ENCODE results near the gene NIPSNAP3A.

NIPSNAP3A gene

GRCh38 chr9:104774831-104775573 is 27.5 kb downstream of the NIPSNAP3A start:
- DNase-seq (ENCODE audit: low spot score): no peak

- DNase-seq (ENCODE audit: low spot score): no peak
These were observed 28.1 kb downstream of the NIPSNAP3A start for GRCh38 chr9:104775574-104775936.

- DNase-seq (ENCODE audit: low spot score): no peak
These were observed 28.5 kb downstream of the NIPSNAP3A start for GRCh38 chr9:104775976-104776375.

- DNase-seq (ENCODE audit: low spot score): no peak
These were observed 29.3 kb downstream of the NIPSNAP3A start for GRCh38 chr9:104776797-104777196.

GRCh38 chr9:104778802-104779201 is 31.3 kb downstream of the NIPSNAP3A start:
- DNase-seq (ENCODE audit: low spot score): no peak

- no peak for DNase-seq (ENCODE audit: low spot score)
These were observed 31.9 kb downstream of the NIPSNAP3A start for GRCh38 chr9:104779334-104779733.

- no peak for DNase-seq (ENCODE audit: low spot score)
These were observed 32.6 kb downstream of the NIPSNAP3A start for GRCh38 chr9:104779946-104780535.

GRCh38 chr9:104780796-104781395 is 33.4 kb downstream of the NIPSNAP3A start:
- peak; percentile 10 for DNase-seq (ENCODE audit: low spot score)

GRCh38 chr9:104783588-104783987 is 36.1 kb downstream of the NIPSNAP3A start:
- DNase-seq (ENCODE audit: low spot score): no peak

GRCh38 chr9:104784098-104784497 is 36.6 kb downstream of the NIPSNAP3A start:
- no peak for DNase-seq (ENCODE audit: low spot score)

- DNase-seq (ENCODE audit: low spot score): no peak
These were observed 38.8 kb downstream of the NIPSNAP3A start for GRCh38 chr9:104786293-104786692.

- no peak for DNase-seq (ENCODE audit: low spot score)
These were observed 40.0 kb downstream of the NIPSNAP3A start for GRCh38 chr9:104787306-104788015.

- no peak for DNase-seq (ENCODE audit: low spot score)
These were observed 40.8 kb downstream of the NIPSNAP3A start for GRCh38 chr9:104788251-104788650.

GRCh38 chr9:104794070-104794469 is 46.6 kb downstream of the NIPSNAP3A start:
- DNase-seq (ENCODE audit: low spot score): no peak

GRCh38 chr9:104795082-104795481 is 47.6 kb downstream of the NIPSNAP3A start:
- DNase-seq (ENCODE audit: low spot score): no peak

- DNase-seq (ENCODE audit: low spot score): no peak
These were observed 48.4 kb downstream of the NIPSNAP3A start for GRCh38 chr9:104795857-104796256.

- no peak for DNase-seq (ENCODE audit: low spot score)
These were observed 50.9 kb downstream of the NIPSNAP3A start for GRCh38 chr9:104798209-104798995.

- DNase-seq (ENCODE audit: low spot score): no peak
These were observed 52.7 kb downstream of the NIPSNAP3A start for GRCh38 chr9:104800068-104800785.

- DNase-seq (ENCODE audit: low spot score): no peak
These were observed 54.6 kb downstream of the NIPSNAP3A start for GRCh38 chr9:104802110-104802509.

- DNase-seq (ENCODE audit: low spot score): no peak
These were observed 55.4 kb downstream of the NIPSNAP3A start for GRCh38 chr9:104802906-104803305.

- no peak for DNase-seq (ENCODE audit: low spot score)
These were observed 58.0 kb downstream of the NIPSNAP3A start for GRCh38 chr9:104805441-104805840.

Data from hematopoietic multipotent progenitor cell treated with erythropoietin and hydrocortisone succinate and interleukin-3 and kit ligand, for 15 days (in vitro differentiated cells).